Adrenal gland (tissue), 12 donors: ENCODE measurements around the gene ABCG1. TPM values are rescaled to one million over a fixed set of nuclear protein-coding genes. Genes with fewer than 3 reads are reported as not detected.

Source experiments
- DNase-seq, 7 donors: peaks; one replicate each; pipeline ENCODE4 v3.0.0-alpha.2; 2019 to 2020
- H3K27ac ChIP-seq, 5 donors: fragments of 200-600 bp; sonication (generic) in 4 of 5; 1 replicate in 3 of 5; 2 replicates in 2 of 5; pipeline versions ENCODE4 v1.5.1 to v1.8.0; 2016 to 2020; ENCODE audit warnings: mild to moderate bottlenecking in 1 of 5
- H3K27me3 ChIP-seq: fragments of 200-600 bp; 2 replicates; pipeline ENCODE4 v1.8.0; 2021
- H3K36me3 ChIP-seq, 2 donors: fragments of 200-600 bp; replicated peaks in 1 of 2; 1 replicate in 1 of 2; 2 replicates in 1 of 2; pipeline versions ENCODE4 v1.5.1 to v1.8.0; 2018 to 2022
- H3K4me1 ChIP-seq, 2 donors: fragments of 200-600 bp; replicated peaks in 1 of 2; 1 replicate in 1 of 2; 2 replicates in 1 of 2; pipeline versions ENCODE4 v1.5.1 to v1.8.0; 2018 to 2021
- H3K4me3 ChIP-seq, 4 donors: fragments of 200-600 bp; sonication (generic) in 3 of 4; one replicate each; pipeline ENCODE4 v1.5.1; 2016 to 2018
- H3K9me3 ChIP-seq, 3 donors: fragments of 200-600 bp; sonication (generic) in 1 of 3; replicated peaks in 1 of 3; 1 replicate in 2 of 3; 2 replicates in 1 of 3; pipeline versions ENCODE4 v1.5.1 to v1.8.0; 2016 to 2021
- POLR2A ChIP-seq, 2 donors: fragments of 450-650 bp; IDR thresholded peaks; one replicate each; pipeline ENCODE4 v1.6.1; 2017; ENCODE audit warnings: antibody characterized with exemption in 2 of 2, mild to moderate bottlenecking in 2 of 2, moderate library complexity in 1 of 2
- WGBS, 4 donors: extraction: QIAGEN DNeasy Blood & Tissue Kit in 2 of 4; methylation state at CpG; one replicate each; pipeline versions ENCODE4 v1.1.5 to v1.1.7; 2013 to 2017; 5-methylcytosine and 5-hydroxymethylcytosine counted together
- intact Hi-C, 2 donors: fragments of 100-400 bp; cut with DNase I; formaldehyde crosslinking; loops; one replicate each; pipeline versions ENCODE4 v1.14.1 to v1.15.0; 2022 to 2023
- polyA plus RNA-seq, 3 donors: library from polyadenylated mRNA; stranded (reverse); fragments of 200-250 nt in 2 of 3; fragments of 350-450 nt in 1 of 3; fragmentation: Illumina TruSeq in 1 of 3; extraction: RNeasy Lipid Tissue Mini Kit (QIAGEN cat#74804) in 1 of 3; gene quantifications; one replicate each; pipeline ENCODE4 v1.2.3, GENCODE V29; 2013 to 2014
- total RNA-seq, 9 donors: library from RNA; depleted of rRNA in 4 of 9; stranded (reverse); fragments of >200 nt in 4 of 9; fragments of 120-200 nt in 1 of 9; fragmentation: NEBNext Ultra II Directional in 1 of 9; extraction: Animal tissue kit (Norgen Biotek cat#: 25700) in 1 of 9; gene quantifications; one replicate each; pipeline versions ENCODE4 v1.1.0 to v1.2.4, GENCODE V29; 2013 to 2023
- TF ChIP-seq, protein P1 (sequence below), 6 experiments: fragments of 450-650 bp in 4 of 6; fragments of 200-600 bp in 2 of 6; sonication (generic) in 1 of 6; IDR thresholded peaks; 1 replicate in 5 of 6; 2 replicates in 1 of 6; pipeline versions ENCODE4 v1.5.1 to v1.8.0; 2016 to 2021; ENCODE audit warnings: antibody characterized with exemption in 6 of 6, mild to moderate bottlenecking in 2 of 6, moderate library complexity in 1 of 6
- donor health status: healthy with polysubstance abuse.
- donor health status: Bipolar disorder and iron deficiency.
- donor health status: DM: yes; HTN: yes; CAD: no.
- donor health status: DM: no; HTN: no; CAD: no.
- donor health status: DM: no; HTN: no; CAD: no.
- donor health status: DM: yes; HTN: yes; CAD: no.

Gene ABCG1
- total and polyA plus RNA-seq, 12 donors = 23.2 to 136 (median 67.9) TPM

DNA sequence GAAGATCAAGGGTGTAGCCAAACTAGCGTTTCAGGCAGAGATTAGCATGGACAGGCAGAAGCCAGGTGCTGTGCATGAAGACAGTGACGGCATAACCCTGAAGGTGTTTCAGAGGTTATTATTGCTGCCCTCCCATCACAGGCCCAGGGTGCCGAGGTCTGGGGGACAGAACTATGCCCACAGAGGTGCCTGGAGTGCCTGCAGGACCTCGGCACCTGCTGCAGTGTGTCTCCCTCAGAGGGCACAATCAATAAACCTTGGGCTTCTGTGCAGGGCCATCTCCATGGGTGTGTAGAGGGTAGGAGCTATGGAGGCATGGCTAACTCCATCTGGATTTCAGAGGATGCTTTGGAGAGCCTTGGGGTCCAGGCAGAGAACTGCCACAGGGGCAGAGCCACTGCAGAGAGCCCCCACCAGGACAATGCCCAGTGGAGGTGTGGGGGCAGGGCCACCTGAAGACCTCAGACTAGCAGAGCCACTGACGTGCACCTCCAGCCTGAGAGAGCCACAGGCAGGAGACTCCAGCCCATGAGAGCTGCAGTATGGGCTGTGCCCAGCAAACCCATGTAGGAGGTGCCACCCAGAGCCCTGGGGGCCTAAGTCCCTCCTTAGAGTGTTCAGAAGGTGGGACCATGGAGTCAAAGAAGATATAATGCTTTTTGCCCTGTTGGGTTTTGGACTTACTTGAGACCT, 5.7 kb upstream of the ABCG1 start:
- no peaks in the 10 kb centered on the region for H3K27me3 ChIP-seq
- TF ChIP-seq POLR2A (IDR thresholded peaks at IDR 0.05) = no peak
- TF ChIP-seq, protein P1, sequence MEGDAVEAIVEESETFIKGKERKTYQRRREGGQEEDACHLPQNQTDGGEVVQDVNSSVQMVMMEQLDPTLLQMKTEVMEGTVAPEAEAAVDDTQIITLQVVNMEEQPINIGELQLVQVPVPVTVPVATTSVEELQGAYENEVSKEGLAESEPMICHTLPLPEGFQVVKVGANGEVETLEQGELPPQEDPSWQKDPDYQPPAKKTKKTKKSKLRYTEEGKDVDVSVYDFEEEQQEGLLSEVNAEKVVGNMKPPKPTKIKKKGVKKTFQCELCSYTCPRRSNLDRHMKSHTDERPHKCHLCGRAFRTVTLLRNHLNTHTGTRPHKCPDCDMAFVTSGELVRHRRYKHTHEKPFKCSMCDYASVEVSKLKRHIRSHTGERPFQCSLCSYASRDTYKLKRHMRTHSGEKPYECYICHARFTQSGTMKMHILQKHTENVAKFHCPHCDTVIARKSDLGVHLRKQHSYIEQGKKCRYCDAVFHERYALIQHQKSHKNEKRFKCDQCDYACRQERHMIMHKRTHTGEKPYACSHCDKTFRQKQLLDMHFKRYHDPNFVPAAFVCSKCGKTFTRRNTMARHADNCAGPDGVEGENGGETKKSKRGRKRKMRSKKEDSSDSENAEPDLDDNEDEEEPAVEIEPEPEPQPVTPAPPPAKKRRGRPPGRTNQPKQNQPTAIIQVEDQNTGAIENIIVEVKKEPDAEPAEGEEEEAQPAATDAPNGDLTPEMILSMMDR (IDR thresholded peaks at IDR 0.05) = no peak
- H3K36me3 ChIP-seq = no peaks in the 10 kb centered on the region
- H3K27ac ChIP-seq = no peak overlapping the region
- DNase-seq = peak in 2 of 7 donors; percentile 9 to 34
- intact Hi-C loops = loop anchor here in 1 of 2 donors (10.0 kb wide), 1 partner anchor 62 kb away; no protein-coding TSS in a partner anchor
- no peaks in the 10 kb centered on the region for H3K9me3 ChIP-seq
- H3K4me3 ChIP-seq = no peak overlapping the region
- WGBS, 4 donors = 89 to 95% (median 93%) methylated on average over 4 to 5 of the region's 5 CpGs
- H3K4me1 ChIP-seq = no peaks in the 10 kb centered on the region

DNA sequence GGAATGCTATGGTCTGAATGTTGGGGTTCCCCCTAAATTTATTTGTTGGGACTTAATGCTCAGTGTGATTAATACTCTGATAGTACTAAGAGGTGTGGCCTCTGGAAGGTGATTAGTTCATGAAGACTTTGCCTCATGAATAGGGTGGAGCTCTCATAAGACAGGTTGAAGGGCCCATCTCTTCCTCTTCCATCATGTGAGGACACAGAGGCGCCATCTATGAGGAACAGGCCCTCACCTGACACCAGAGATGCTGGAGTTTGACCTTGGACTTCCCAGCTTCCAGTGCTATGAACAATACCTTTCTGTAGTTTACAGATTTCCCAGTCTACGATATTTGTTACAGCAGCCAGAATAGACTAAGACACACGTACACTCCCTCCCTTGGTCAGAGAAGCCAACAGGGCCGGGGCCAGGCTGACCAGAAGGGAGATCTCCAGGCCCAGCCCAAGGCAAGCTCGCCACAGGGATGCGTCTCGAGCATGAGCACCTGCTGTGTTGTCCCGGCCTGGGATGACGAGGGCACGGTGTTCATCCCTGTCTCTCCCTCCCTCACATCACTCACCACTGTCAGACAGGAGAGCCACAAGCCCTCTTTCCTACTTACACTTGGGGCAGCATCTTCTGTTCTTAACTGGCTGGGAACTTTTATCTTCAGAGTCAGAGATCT, 4.7 kb upstream of the ABCG1 start:
- no peaks in the 10 kb centered on the region for H3K27me3 ChIP-seq

DNA sequence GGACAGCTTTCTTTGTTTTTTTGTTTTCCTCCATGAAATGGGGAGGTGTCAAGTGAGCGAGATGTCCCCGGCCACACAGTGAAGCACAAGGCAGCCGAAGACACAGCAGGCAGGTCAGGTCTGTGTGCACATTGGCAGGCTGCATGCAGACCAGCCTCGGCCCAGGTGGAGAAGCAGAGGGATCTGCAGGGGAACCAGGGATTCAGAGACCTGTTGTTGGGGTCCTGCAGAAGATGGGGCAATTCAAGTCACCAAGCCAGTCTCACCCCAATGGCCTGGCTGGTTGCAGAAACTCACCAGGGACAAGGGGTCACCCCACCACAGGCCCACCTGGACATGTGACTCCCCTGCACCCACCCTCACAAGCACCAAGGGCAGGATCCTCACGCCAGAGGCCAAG, 4.0 kb upstream of the ABCG1 start:
- H3K4me3 ChIP-seq = no peak overlapping the region
- H3K9me3 ChIP-seq = no peaks in the 10 kb centered on the region
- DNase-seq = peak in 2 of 7 donors; percentile 4 to 42
- H3K27me3 ChIP-seq = no peaks in the 10 kb centered on the region
- intact Hi-C loops = loop anchor here (5.0 to 10.0 kb wide), 2 partner anchors 42 to 60 kb away; no protein-coding TSS in a partner anchor
- H3K4me1 ChIP-seq = peaks cover 3 to 6% of the 10 kb centered on the region in 2 donors
- no peak overlapping the region for H3K27ac ChIP-seq
- TF ChIP-seq, protein P1 (IDR thresholded peaks at IDR 0.05) = no peak
- no peak for TF ChIP-seq POLR2A (IDR thresholded peaks at IDR 0.05)
- 82 to 95% (median 86%) methylated on average over 4 to 5 of the region's 5 CpGs for WGBS, 4 donors
- no peaks in the 10 kb centered on the region for H3K36me3 ChIP-seq

More for the DNA sequence above, 4.7 kb upstream of the ABCG1 start:
- Histone ChIP-seq H3K4me3 (no peak overlapping the region), H3K9me3 (no peaks in the 10 kb centered on the region), H3K27ac (no peak overlapping the region), H3K36me3 (no peaks in the 10 kb centered on the region), H3K4me1 (peaks cover 0 to 6% of the 10 kb centered on the region in 2 donors)
- DNase-seq = peak in 2 of 7 donors; percentile 8 to 49
- whole genome bisulfite sequencing, 4 donors = 95 to 97% (median 96%) methylated on average over 8 to 10 of the region's 10 CpGs
- intact Hi-C loops = loop anchor here in 1 of 2 donors (10.0 kb wide), 1 partner anchor 61 kb away; no protein-coding TSS in a partner anchor
- TF ChIP-seq, protein P1 (IDR thresholded peaks at IDR 0.05) = no peak
- TF ChIP-seq POLR2A (IDR thresholded peaks at IDR 0.05) = no peak

DNA sequence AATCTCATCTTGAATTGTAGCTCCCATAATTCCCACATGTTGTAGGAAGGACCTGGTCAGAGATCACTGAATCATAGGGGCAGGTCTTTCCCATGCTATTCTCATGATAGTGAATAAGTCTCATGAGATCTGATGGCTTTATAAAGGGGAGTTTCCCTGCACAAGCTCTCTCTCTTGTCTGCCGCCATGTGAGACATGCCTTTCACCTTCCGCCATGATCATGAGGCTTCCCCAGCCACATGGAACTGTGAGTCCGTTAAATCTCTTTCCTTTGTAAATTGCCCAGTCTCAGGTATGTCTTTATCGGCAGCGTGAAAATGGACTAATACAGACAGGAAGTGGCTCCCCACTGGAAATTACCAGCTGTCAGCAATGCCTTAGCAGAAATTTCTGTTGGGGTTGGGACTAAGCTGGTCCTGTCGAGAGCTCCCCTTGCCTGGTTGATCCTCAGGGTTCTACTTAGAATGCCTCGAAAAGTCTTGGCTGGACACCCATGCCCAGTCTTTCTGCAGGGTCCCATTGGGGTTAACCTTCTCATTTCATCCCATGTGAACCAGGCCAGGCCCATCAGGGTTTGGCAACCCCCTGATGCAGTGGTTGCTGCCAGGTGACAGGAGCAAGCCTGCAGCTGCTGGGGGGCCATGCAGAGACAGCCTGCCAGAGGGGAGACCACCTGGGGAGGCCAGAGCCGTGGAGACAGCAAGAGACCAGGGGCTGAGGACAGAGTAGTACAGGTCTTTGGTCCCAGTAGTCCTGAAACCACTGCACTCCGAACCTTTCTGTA, 2.8 kb upstream of the ABCG1 start:
- TF ChIP-seq, protein P1 (IDR thresholded peaks at IDR 0.05) = no peak
- TF ChIP-seq POLR2A (IDR thresholded peaks at IDR 0.05) = no peak
- Histone ChIP-seq H3K36me3 (no peaks in the 10 kb centered on the region), H3K9me3 (no peaks in the 10 kb centered on the region), H3K4me3 (no peak overlapping the region), H3K27ac (no peak overlapping the region), H3K27me3 (no peaks in the 10 kb centered on the region), H3K4me1 (peaks cover 9 to 14% of the 10 kb centered on the region in 2 donors)
- 91 to 98% (median 95%) methylated on average over 6 to 9 of the region's 9 CpGs for WGBS, 4 donors
- DNase-seq = peak in 2 of 7 donors; percentile 9 to 44
- intact Hi-C loops = loop anchor here (5.0 to 10.0 kb wide), 2 partner anchors 41 to 59 kb away; no protein-coding TSS in a partner anchor
